ENCODE data around the gene FCRL3.
A peak's percentile ranks its signal among the peaks of the same experiment; 100 is the strongest.
"Not testable (repeated sequence)": the region's sequence is repeated elsewhere in the genome, so short reads cannot be mapped to it uniquely, and the experiment has no call there.

The FCRL3 gene, protein sequence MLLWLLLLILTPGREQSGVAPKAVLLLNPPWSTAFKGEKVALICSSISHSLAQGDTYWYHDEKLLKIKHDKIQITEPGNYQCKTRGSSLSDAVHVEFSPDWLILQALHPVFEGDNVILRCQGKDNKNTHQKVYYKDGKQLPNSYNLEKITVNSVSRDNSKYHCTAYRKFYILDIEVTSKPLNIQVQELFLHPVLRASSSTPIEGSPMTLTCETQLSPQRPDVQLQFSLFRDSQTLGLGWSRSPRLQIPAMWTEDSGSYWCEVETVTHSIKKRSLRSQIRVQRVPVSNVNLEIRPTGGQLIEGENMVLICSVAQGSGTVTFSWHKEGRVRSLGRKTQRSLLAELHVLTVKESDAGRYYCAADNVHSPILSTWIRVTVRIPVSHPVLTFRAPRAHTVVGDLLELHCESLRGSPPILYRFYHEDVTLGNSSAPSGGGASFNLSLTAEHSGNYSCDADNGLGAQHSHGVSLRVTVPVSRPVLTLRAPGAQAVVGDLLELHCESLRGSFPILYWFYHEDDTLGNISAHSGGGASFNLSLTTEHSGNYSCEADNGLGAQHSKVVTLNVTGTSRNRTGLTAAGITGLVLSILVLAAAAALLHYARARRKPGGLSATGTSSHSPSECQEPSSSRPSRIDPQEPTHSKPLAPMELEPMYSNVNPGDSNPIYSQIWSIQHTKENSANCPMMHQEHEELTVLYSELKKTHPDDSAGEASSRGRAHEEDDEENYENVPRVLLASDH

DNA sequence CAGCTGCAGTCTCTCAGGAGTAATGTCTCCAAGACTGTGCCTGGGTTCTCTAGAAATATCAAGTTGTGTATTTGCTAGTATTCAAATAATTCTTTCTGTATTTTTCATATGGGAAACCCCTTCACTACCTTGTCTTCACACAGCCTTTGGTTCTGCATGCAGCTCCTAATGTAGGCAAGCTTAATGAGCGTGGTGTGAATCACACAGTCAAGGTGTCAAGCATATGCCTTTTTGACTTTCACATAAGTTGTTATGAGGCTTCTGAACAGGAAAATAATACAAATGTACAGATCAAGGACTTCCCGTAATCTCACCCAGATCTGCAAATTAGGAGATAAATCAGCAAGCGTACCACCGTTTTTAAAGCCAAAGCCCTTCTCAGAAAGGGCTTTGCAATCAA is at the start of gene FCRL3:
Gene FCRL3, minus strand, starts transcription at position 38 of the 400 bp plus-strand sequence. CDS start 280 bp downstream, outside the sequence.
- no peak for DNase-seq (ENCODE audit: low read depth in 2 of 2)

DNA sequence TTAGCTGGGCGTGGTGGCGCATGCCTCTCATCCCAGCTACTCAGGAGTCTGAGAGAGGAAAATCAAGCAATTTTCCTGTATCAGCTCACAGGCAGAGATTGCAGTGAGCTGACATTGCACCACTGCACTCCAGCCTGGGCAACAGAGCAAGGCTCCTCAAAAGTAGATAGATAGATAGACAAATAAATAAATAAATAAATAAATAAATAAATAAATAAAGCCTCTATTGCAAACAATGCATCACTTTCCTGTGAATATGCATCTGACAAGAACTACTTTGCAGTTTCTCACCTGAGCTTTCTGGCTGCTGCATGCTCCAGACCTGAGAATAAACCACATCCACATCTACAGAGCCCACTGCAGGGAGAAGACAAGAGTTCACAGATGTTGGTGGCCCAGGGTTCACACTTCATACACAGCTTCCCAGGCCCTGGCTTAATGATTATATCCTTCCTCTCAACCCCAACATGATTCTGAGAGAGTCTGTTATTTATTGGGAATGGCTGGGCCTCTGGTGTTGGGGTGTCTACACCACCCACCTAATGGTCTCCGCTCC is 47.8 kb upstream of the FCRL3 start:
- no peak for DNase-seq (ENCODE audit: low read depth in 2 of 2)

DNA sequence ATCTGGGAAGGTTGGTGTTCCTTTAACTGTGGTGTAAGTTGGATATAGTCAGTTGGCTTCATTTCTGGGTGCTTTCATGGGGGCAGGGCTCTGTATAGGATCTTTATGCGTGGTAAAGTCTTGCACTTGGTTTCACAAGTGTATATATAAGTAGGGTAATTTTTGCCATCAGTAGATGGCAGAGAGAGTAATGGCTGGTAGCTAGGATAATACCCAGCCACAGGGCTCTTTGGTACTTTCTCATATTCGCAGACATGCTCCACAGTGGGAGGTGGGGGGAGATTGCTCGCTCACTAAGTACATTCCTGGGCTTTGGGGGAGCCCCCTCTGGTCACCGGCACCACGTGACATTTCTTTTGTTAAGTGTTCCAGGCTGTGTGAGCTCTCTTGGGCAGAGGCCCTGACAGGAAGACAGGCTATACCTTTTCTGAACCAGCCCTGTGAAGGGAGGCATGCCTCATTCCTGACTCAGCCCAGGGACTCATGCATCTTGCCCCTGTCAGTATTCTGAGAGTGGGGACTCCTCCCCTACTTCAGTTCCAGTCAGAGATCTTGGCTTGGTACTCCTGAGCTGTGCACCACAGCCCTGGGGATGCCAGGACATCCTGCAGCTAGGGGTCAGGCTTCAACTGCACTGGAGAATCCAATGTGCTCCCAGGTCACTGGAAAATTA is 38.8 kb upstream of the FCRL3 start:
- no peak for DNase-seq (ENCODE audit: low read depth in 2 of 2)

DNA sequence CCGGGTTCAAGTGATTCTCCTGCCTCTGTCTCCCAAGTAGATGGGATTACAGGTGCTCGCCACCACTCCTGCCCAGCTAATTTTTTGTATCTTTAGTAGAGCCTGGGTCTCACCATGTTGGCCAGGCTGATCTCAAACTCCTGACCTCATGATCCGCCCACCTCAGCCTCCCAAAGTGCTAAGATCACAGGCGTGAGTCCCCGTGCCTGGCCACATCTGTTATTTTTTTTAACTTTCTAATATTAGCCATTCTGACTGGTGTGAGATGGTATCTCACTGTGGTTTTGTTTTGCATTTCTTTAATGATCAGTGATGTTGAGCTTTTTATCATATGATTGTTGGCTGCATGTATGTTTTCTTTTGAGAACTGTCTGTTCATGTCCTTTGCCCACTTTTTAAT is 35.4 kb upstream of the FCRL3 start:
- not testable (repeated sequence) for DNase-seq (ENCODE audit: low read depth in 2 of 2)

DNA sequence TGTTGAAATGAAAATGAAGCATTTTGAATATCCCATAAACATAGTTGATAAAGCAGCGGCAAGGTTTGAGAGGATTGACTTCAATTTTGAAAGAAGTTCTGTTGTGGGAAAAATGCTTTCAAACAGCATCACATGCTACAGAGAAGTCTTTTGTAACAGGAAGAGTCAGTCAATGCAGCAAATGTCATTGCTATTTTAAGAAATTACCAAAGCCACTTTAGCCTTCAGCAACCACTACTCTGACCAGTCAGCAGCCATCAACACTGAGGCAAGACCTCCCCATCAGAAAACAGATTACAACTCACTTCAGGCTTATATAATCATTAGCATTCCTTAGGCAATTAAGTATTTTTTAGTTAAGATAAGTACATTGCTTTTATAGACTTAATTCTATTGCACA is 33.8 kb upstream of the FCRL3 start:
- no peak for DNase-seq (ENCODE audit: low read depth in 2 of 2)

DNA sequence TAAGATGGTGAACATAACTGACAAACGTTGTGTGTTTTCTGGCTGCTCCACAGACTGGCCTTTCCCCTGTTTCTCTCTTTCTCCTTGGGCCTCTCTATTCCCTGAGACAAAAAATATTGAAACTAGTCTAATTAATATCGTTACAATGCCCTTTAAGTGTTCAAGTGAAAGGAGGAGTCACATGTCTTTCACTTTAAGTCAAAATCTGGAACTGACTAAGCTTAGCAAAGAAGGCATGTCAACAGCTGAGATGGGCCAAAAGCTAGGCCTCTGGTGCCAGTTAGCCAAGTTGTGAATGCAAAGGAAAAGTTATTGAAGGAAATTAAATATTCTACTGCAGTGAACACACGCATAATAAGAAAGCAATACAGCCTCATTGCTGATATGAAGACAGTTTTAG is 32.2 kb upstream of the FCRL3 start:
- DNase-seq (ENCODE audit: low read depth in 2 of 2), result no peak

DNA sequence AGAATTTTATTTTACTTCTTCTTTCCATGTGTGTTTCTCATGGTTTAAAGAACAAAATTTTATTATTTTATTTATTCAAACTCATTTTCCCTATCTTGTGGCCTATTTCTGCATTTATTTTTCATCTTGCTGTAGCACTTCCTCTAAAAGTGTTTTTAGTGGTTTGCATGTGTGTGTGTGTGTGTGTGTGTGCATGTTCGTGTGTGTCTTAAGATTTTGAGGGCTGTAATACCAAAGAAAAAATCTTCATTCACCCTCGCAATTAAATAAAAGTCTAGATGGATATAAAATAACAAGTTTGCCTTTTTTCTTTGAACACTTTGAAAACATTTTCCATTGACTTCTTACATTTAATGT is 24.6 kb upstream of the FCRL3 start:
- DNase-seq (ENCODE audit: low read depth in 2 of 2), result no peak

DNA sequence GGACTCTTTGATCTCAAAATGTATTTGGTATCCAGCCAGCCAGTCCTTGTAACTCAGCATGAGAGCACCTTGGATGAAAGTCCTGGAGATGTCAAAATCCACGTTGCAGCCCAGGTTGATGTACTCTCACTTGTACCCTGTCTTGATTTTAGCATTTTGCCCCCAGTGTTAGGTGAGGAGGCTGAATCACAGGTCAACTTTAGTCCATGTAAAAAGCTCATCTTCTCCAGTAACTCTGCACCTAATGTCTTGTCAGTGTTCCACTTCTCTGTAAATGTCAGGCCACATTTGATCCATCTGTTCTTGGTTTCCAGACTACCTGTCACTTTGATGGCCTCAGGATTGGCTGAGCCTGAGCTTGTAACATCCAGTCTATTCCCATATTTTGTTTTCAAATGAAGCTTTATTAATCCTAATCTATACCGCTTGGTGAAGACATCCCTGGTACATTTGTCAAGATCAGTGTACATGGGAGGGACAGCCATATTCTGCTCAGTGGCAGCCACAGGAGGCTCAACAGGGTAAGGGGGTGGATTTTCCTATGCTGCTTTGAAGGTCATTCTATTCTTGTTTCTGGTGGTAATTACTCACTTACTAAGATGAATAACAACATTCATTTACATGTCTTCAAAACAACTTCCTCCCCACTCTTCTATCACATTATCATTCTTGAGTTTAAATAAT is 24.1 kb upstream of the FCRL3 start:
- no peak for DNase-seq (ENCODE audit: low read depth in 2 of 2)

DNA sequence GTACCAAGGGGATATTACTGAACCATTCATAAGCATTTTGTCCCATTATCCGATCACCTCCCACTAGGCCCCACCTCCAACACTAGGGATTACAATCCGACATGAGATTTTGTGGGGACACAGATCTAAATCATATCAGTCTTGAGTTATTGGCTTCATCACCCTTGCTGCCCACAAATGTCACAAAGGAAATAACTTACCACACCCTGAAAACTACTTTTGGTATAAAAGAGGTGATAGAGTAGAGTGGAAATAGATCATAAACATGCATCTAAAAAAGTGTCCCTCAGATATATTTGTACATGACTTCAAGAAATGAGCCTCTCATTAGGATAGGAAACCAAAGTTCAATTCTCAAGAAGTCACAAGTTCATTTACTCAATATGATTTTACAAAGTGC is 22.6 kb upstream of the FCRL3 start:
- DNase-seq (ENCODE audit: low read depth in 2 of 2), result no peak

DNA sequence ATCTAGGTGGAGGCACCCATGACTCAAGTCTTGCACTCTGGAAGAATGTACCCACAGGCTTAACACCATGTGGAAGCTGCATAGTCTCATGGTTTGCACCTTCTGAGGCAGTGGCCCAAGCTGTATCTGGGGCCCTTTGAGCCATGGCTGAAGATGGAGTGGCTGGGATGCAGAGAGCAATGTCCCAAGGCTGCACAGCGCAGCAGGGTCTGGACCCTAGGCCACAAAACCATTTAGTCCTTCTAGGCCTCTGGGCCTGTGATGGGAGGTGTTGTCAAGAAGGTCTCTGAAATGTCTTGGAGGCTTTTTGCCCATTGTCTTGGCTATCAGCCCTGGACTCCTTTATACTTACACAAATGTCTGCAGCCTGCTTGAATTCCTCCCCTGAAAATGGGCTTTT is 21.4 kb upstream of the FCRL3 start:
- no peak for DNase-seq (ENCODE audit: low read depth in 2 of 2)

DNA sequence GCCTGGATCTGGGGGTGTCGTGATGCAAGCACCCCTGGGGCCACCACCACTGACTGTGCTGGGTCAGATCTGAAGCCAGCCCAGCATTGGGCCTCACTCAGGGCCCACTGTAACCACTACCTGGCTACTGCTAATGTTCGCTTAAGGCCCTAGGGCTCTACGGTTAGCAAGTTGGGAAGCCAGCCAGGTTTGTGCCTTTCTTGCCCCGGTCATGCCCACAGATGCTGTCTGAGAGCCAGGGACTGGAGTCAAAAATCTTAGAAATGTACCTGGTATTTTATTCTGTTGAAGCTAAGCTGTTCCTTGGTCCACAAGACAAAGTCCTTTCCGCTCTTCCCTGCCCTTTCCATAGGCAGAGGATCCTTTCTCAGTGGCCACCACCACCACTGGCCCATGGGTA is 15.2 kb upstream of the FCRL3 start:
- no peak for DNase-seq (ENCODE audit: low read depth in 2 of 2)

DNA sequence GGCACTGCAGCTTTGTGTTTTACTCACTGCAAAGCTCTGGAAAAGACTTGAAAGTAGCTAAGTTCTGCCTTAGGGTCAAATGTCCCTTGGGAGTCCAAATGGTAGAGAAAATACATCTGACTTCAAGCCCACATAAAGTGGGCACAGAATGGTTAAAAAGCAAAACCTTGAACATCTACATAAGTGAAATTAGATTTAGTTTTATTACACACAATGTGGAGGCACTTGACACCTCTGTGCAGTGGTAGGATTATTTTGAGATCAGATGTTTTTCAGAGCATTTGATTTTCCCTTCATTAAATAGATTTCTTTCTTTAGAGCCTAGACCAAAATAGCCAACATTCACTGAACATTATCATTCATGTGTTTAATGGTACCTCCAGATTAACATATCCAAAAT is 11.2 kb upstream of the FCRL3 start:
- no peak for DNase-seq (ENCODE audit: low read depth in 2 of 2)

DNA sequence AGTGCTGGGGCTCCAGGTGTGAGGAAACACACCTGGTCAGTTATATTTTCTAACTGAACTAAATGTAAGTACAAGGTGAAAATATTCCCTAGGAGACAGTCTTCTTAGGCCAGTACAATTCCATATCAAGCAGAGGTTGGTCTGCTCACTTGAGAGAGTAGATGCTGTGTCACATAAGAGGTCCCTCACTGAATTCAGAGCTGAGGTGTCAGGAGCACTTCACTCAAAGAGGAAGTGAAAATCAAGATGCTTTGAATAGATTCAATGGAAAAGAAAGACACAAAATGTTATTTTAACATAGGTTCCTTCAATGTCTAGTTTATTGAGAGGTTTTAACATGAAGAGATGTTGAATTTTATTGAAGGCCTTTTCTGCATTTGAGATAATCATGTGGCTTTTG is 4.3 kb upstream of the FCRL3 start:
- DNase-seq (ENCODE audit: low read depth in 2 of 2), result no peak

DNA sequence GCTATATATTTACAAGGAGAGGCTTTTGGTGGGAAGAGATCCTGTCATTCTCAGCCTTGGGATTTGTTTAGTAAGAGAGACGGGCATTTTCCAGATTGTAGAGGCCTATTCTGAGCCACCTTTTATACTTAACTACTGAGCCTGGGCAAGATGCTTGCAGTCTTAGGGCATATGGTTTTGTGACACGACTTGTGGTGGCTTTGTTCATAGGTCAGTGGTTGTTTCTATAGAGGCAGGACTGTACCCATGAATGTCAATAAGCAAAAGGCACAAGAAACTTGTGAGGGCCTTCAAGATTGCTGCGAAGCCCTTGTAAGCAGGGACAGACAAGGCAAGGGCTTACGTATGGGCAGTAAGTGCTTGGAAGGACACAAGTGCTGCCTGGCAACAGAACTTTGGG is 3.4 kb upstream of the FCRL3 start:
- no peak for DNase-seq (ENCODE audit: low read depth in 2 of 2)

DNA sequence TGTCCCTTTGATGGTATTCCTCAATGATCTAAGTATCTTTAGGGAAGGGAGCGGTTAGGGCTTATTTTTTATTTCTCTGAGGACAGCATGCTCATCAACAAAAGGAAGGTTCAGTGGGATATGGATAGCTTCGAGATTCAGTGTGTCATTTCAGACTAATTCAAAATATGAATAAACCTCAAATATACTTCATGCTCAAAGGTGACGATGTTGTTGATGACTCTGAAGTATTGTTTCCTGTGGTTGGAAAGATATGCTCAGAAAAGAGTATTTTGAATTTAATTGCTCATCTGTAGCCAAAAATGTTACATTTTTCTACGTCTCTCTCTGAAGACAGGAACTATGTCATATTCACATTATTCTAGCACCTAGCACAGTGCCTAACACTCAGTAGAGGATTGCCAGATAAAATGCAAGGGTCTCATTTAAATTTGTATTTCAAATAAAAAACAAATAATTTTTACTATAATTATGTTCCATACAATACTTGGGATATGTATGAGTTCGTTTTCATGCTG is 1.8 kb upstream of the FCRL3 start:
- DNase-seq (ENCODE audit: low read depth in 2 of 2), result no peak

DNA sequence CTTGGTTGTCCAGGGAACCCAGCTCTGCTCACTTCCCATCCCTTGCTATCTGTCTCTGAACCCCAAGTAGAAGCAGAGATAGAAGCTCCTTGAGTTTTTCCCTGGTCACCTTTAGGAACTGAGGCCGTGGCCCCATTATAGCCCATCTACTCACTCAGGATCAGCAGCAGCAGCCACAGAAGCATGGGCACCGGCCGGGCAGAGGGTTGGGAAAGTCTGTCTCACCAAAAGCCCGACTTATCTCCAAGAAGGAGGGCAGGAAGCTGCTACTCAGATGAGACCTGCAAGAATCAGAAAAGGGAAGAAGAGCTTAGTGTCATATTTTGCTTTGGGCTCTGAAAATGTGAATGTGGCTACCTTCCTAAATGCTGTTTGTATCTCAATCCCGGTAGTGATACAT is 264 bp downstream of the FCRL3 start:
- no peak for DNase-seq (ENCODE audit: low read depth in 2 of 2)

DNA sequence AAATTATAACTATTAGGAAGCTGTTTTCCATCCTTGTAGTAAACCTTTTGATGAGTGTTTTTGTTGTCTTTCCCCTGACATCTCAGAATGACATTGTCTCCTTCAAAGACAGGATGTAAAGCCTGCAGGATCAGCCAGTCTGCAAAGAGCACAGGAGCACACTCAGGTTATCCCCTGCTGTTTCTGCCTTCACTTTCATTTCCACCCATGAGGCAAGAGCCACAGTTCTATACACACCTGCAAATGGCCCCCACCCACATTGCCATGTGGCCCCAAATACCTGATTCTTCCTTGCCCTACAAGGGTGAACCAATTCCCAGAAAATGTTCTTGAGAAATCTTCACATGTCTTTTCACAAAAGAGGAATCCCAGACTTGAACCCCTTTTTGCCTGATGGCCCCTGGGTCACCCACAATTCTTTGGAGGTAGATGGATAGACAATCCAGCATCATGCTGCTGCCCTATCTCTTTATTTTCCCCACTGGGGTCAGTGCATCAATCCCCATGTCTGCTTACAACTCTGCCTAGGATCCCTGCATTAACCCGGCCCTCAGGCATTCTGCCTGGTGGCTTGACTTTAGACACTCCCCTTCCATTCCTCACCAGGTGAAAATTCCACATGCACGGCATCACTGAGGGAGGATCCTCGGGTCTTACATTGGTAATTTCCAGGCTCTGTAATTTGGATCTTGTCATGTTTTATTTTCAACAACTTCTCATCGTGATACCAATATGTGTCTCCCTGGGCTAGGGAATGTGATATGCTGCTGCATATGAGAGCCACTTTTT is 2.6 kb downstream of the FCRL3 start:
- no peak for DNase-seq (ENCODE audit: low read depth in 2 of 2)

DNA sequence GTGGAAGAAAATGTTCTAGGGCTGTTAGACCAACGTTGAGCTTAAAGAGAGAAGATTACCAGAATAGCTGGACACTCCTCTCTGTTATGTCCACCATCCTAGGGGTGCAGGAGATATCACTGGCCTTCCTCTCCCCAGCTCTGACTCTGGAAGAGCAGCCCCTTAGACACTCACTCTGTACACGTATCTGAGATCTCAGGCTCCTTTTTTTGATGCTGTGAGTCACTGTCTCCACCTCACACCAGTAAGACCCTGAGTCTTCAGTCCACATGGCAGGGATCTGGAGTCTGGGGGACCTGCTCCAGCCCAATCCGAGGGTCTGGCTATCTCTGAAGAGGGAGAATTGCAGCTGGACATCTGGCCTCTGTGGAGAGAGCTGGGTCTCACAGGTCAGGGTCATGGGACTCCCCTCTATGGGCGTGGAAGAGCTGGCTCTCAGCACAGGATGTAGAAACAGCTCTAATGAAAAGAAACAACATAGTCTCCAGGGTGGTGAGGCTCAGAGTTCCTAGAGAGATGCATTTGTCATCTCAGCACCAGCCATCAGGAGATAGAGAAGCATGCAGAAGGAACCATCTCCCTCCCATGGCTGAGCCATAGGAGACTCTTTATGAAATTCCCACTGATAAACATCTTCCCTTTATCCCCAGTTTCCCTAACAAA is 3.5 kb downstream of the FCRL3 start:
- DNase-seq (ENCODE audit: low read depth in 2 of 2), result no peak

DNA sequence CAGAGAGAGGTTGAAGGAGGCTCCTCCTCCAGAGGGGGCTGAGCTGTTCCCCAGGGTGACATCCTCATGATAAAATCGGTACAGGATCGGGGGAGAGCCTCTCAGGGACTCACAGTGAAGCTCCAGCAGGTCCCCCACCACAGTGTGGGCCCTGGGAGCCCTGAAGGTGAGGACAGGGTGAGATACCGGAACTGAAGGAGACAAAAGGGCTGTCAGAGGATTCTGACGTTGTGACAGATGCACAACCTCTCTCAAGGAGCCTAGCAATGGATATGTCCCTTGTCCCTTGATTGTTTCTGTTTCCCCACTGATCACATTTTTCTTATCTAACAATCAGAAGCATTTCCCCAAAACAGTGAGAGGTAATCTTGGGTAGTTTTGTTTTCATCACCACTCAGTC is 5.2 kb downstream of the FCRL3 start:
- DNase-seq (ENCODE audit: low read depth in 2 of 2), result no peak

DNA sequence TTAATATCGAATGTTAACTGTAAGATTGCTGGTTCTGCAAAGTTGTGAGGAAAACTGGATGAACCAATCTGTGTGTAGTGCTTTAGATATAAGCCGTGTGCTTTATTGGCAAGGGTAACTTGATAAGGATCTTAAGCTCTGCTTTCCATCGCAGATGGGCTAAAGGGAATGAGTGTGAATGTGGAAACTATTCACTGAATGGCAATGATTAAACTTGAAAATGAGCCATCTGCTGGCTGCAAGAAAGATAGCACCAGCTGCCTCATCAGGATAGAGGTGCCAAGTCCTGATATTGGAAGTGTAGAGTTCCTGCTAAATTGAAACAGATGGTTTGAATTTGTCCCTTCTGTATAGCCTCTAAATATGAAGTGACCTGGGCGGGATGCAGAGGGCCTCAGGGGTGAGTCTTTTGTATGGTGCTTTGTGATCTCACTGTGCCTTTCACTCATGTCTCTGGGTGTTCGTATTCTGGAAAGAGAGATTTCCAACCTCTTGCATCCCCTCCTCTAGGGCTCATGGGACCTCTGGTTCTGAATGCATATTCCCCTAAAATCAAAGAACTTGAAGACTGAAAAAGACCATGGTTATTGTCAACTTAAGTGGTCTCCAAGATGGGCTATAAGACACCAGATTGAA is 9.2 kb downstream of the FCRL3 start:
- DNase-seq (ENCODE audit: low read depth in 2 of 2), result peak; percentile 1 to 6
